GM12878 (cell line): ENCODE measurements around the gene RABL6. TPM values are rescaled to one million over a fixed set of nuclear protein-coding genes. Genes with fewer than 3 reads are reported as not detected.

Source experiments
- BRCA1 ChIP-seq: IDR thresholded peaks from 2 replicates; pipeline ENCODE4 v1.6.1; 2011; ENCODE audit warnings: low read depth, low read length, improper control_type of control experiment
- CBFB ChIP-seq: IDR thresholded peaks from 2 replicates; pipeline ENCODE4 v1.6.1; 2016; ENCODE audit warnings: antibody characterized with exemption, low read depth
- EP300 ChIP-seq, 2 experiments: fragments of 150-350 bp in 1 of 2; IDR thresholded peaks; 2 replicates each; pipeline ENCODE4 v1.6.1; 2011 to 2012; ENCODE audit warnings: low read depth in 2 of 2, low read length in 2 of 2, borderline replicate concordance in 1 of 2, improper control_type of control experiment in 1 of 2, inconsistent platforms in 1 of 2; ENCODE audit not compliant: control insufficient read depth in 1 of 2
- ESRRA ChIP-seq: IDR thresholded peaks from 2 replicates; pipeline ENCODE4 v1.6.1; 2012; ENCODE audit warnings: mild to moderate bottlenecking, low read length, improper control_type of control experiment
- GABPA ChIP-seq: IDR thresholded peaks from 2 replicates; pipeline ENCODE4 v1.6.1; 2014; ENCODE audit warnings: antibody characterized with exemption, low read depth, mild to moderate bottlenecking, inconsistent platforms
- HCFC1 ChIP-seq: fragments of 150-350 bp; IDR thresholded peaks from 2 replicates; pipeline ENCODE4 v1.6.1; 2014; ENCODE audit warnings: low read length
- HDAC2 ChIP-seq: fragments of 200-600 bp; sonication (generic); IDR thresholded peaks from 2 replicates; pipeline ENCODE4 v1.6.1; 2017
- HDAC6 ChIP-seq: fragments of 200-600 bp; sonication (generic); IDR thresholded peaks from one replicate; pipeline ENCODE4 v1.8.0; 2017; ENCODE audit warnings: antibody characterized with exemption; ENCODE audit not compliant: unreplicated experiment
- IRF3 ChIP-seq: fragments of 450-650 bp; IDR thresholded peaks from 2 replicates; pipeline ENCODE4 v1.6.1; 2014; ENCODE audit warnings: mild to moderate bottlenecking
- JUNB ChIP-seq: IDR thresholded peaks from 2 replicates; pipeline ENCODE4 v1.6.1; 2016; ENCODE audit warnings: antibody characterized with exemption, mild to moderate bottlenecking
- KAT2A ChIP-seq: conservative IDR thresholded peaks from 2 replicates; pipeline ENCODE4 v1.6.1; 2011; ENCODE audit warnings: low read depth, low read length; ENCODE audit not compliant: control insufficient read depth
- KLF5 ChIP-seq: fragments of 450-650 bp; IDR thresholded peaks from 2 replicates; pipeline ENCODE4 v1.6.1; 2014; ENCODE audit warnings: mild to moderate bottlenecking; ENCODE audit not compliant: partially characterized antibody
- MAX ChIP-seq: IDR thresholded peaks from 2 replicates; pipeline ENCODE4 v1.6.1; 2012; ENCODE audit warnings: low read depth, low read length, improper control_type of control experiment
- MEF2A ChIP-seq: IDR thresholded peaks from 2 replicates; pipeline ENCODE4 v1.6.1; 2011; ENCODE audit warnings: low read depth, mild to moderate bottlenecking, low read length, moderate library complexity; ENCODE audit not compliant: insufficient read depth
- MEF2B ChIP-seq: fragments of 450-650 bp; IDR thresholded peaks from 2 replicates; pipeline ENCODE4 v1.6.1; 2018; ENCODE audit warnings: mild to moderate bottlenecking, moderate library complexity; ENCODE audit not compliant: partially characterized antibody, poor library complexity, severe bottlenecking
- MXI1 ChIP-seq: fragments of 150-350 bp; IDR thresholded peaks from 2 replicates; pipeline ENCODE4 v1.6.1; 2011; ENCODE audit warnings: low read depth, mild to moderate bottlenecking, inconsistent platforms, low read length, improper control_type of control experiment
- NBN ChIP-seq: fragments of 450-650 bp; IDR thresholded peaks from 2 replicates; pipeline ENCODE4 v1.6.1; 2016
- NKRF ChIP-seq: fragments of 450-650 bp; conservative IDR thresholded peaks from 2 replicates; pipeline ENCODE4 v1.6.1; 2017; ENCODE audit warnings: mild to moderate bottlenecking, moderate library complexity
- NR2C1 ChIP-seq: fragments of 450-650 bp; IDR thresholded peaks from 2 replicates; pipeline ENCODE4 v1.6.1; 2017; ENCODE audit warnings: antibody characterized with exemption, mild to moderate bottlenecking, moderate library complexity
- NRF1 ChIP-seq: conservative IDR thresholded peaks from 2 replicates; pipeline ENCODE4 v1.6.1; 2011; ENCODE audit warnings: mild to moderate bottlenecking, low read depth, low read length, improper control_type of control experiment
- PML ChIP-seq: IDR thresholded peaks from 2 replicates; pipeline ENCODE4 v1.6.1; 2012; ENCODE audit warnings: low read length, inconsistent platforms
- RBBP5 ChIP-seq: fragments of 200-600 bp; sonication (generic); conservative IDR thresholded peaks from 2 replicates; pipeline ENCODE4 v1.6.1; 2016
- RELB ChIP-seq: fragments of 450-650 bp; IDR thresholded peaks from 2 replicates; pipeline ENCODE4 v1.6.1; 2017; ENCODE audit warnings: low read depth, mild to moderate bottlenecking, moderate library complexity
- SIX5 ChIP-seq: IDR thresholded peaks from 2 replicates; pipeline ENCODE4 v1.6.1; 2011; ENCODE audit warnings: mild to moderate bottlenecking, low read depth, low read length, moderate library complexity; ENCODE audit not compliant: severe bottlenecking
- STAT3 ChIP-seq: IDR thresholded peaks from 2 replicates; pipeline ENCODE4 v1.6.1; 2011; ENCODE audit warnings: low read depth, low read length, improper control_type of control experiment
- SUPT20H ChIP-seq: IDR thresholded peaks from 2 replicates; pipeline ENCODE4 v1.6.1; 2011; ENCODE audit warnings: low read depth, mild to moderate bottlenecking, low read length, moderate library complexity, borderline replicate concordance; ENCODE audit not compliant: control insufficient read depth
- SUZ12 ChIP-seq: fragments of 200-600 bp; sonication (generic); IDR thresholded peaks from one replicate; pipeline ENCODE4 v1.6.1; 2018; ENCODE audit warnings: antibody characterized with exemption, mild to moderate bottlenecking; ENCODE audit not compliant: unreplicated experiment
- TCF7 ChIP-seq: IDR thresholded peaks from 2 replicates; pipeline ENCODE4 v1.6.1; 2014; ENCODE audit warnings: antibody characterized with exemption, borderline replicate concordance
- polyA plus RNA-seq, 11 experiments: library from polyadenylated mRNA; depleted of rRNA in 4 of 11; unstranded in 6 of 11; stranded (reverse) in 5 of 11; fragments of >200 nt; fragmentation: Nextera tagmentation in 4 of 11; fragmentation: Illumina TruSeq in 1 of 11; extraction: Ambion mirVana in 4 of 11; extraction: Trizol in 1 of 11; gene quantifications; 1 replicate in 1 of 11; 2 replicates in 10 of 11; pipeline versions ENCODE4 v1.2.1 to v1.2.3, GENCODE V29; 2011 to 2016; ENCODE audit warnings: inconsistent platforms in 2 of 11, missing spikeins in 2 of 11, low read depth in 1 of 11
- total RNA-seq, 4 experiments: library from RNA; depleted of rRNA in 3 of 4; stranded (reverse); fragments of >200 nt in 3 of 4; fragmentation: Illumina TruSeq in 1 of 4; extraction: Trizol in 1 of 4; gene quantifications; 2 replicates each; pipeline versions ENCODE4 v1.2.1 to v1.2.3, GENCODE V29; 2013 to 2021

RABL6 gene
- total and polyA plus RNA-seq, 10 of the 15 experiments (the other 5 are each of a cell fraction or from before 2014, with no cell fraction given): 1.4 to 134 (median 42.7) TPM

- TF ChIP-seq CBFB (0 out of 2 replicates have a peak, but pooled peaks have one; percentile 31), TCF7 (no peak), GABPA (no peak), MXI1 (peak; percentile 82), IRF3 (peak; percentile 100), HCFC1 (no peak), NRF1 (no peak; the same call in 1 of the 2 replicates), SUZ12 (no peak), NBN (no peak), MAX (peak; percentile 68), JUNB (no peak), HDAC6 (peak; percentile 67), RELB (no peak), SUPT20H (no peak), HDAC2 (no peak), ESRRA (0 out of 2 replicates have a peak, but pooled peaks have one; percentile 45), STAT3 (no peak), KLF5 (peak; percentile 93), NR2C1 (no peak), MEF2B (no peak), RBBP5 (no peak), NKRF (peak; percentile 94), SIX5 (peak; percentile 34), EP300 (IDR thresholded peaks at IDR 0.05; ENCODE audit: borderline replicate concordance in 1 of 2, control insufficient read depth in 1 of 2, low read depth in 2 of 2, low read length in 2 of 2) (no peak), BRCA1 (0 out of 2 replicates have a peak, but pooled peaks have one; percentile 27), PML (no peak), MEF2A (no peak), KAT2A (no peak)
Observed at GRCh38 chr9:136885950-136886578, 78.3 kb downstream of the RABL6 start, which contains the start of gene TRAF2 (continued).
